WI38 (cell line): ENCODE results near the gene ERGIC3.

Source experiments
- H3K4me3 ChIP-seq: 2 replicates; pipeline ENCODE4 v1.5.1; 2011; ENCODE audit warnings: low read depth, mild to moderate bottlenecking, control low read depth, low read length
- TF ChIP-seq, protein P1 (sequence below): IDR thresholded peaks from 2 replicates; pipeline ENCODE4 v1.5.1; 2012; ENCODE audit warnings: low read depth, mild to moderate bottlenecking, control low read depth, low read length

The ERGIC3 gene

GRCh38 chr20:35541783-35542662 lies at the start of gene ERGIC3:
Gene ERGIC3 (plus strand): TSS chr20:35542078. CDS start chr20:35542098, 20 bp downstream.
- H3K4me3 ChIP-seq = peak within 1 kb of the TSS; percentile 87
- TF ChIP-seq, protein P1, sequence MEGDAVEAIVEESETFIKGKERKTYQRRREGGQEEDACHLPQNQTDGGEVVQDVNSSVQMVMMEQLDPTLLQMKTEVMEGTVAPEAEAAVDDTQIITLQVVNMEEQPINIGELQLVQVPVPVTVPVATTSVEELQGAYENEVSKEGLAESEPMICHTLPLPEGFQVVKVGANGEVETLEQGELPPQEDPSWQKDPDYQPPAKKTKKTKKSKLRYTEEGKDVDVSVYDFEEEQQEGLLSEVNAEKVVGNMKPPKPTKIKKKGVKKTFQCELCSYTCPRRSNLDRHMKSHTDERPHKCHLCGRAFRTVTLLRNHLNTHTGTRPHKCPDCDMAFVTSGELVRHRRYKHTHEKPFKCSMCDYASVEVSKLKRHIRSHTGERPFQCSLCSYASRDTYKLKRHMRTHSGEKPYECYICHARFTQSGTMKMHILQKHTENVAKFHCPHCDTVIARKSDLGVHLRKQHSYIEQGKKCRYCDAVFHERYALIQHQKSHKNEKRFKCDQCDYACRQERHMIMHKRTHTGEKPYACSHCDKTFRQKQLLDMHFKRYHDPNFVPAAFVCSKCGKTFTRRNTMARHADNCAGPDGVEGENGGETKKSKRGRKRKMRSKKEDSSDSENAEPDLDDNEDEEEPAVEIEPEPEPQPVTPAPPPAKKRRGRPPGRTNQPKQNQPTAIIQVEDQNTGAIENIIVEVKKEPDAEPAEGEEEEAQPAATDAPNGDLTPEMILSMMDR = no peak

- TF ChIP-seq, protein P1 = no peak
- no peak overlapping the region for H3K4me3 ChIP-seq
Measured at GRCh38 chr20:35492352-35492751, 49.5 kb upstream of the ERGIC3 start.

GRCh38 chr20:35496481-35496880 lies 45.4 kb upstream of the ERGIC3 start:
- no peak overlapping the region for H3K4me3 ChIP-seq
- TF ChIP-seq, protein P1 = no peak

- TF ChIP-seq, protein P1 = no peak
- H3K4me3 ChIP-seq = no peak overlapping the region
Measured at GRCh38 chr20:35497320-35497719, 44.6 kb upstream of the ERGIC3 start.

GRCh38 chr20:35497780-35498189 lies 44.1 kb upstream of the ERGIC3 start:
- H3K4me3 ChIP-seq = no peak overlapping the region
- TF ChIP-seq, protein P1 = no peak

- TF ChIP-seq, protein P1 = no peak
- H3K4me3 ChIP-seq = no peak overlapping the region
Measured at GRCh38 chr20:35499271-35499670, 42.6 kb upstream of the ERGIC3 start.

- H3K4me3 ChIP-seq = no peak overlapping the region
- TF ChIP-seq, protein P1 = no peak
Measured at GRCh38 chr20:35502352-35502751, 39.5 kb upstream of the ERGIC3 start.
